C4-2B (cell line): Measurements from ENCODE around the gene ARL9.

ENCODE experiments used
- H3K27ac ChIP-seq: fragments of 450-650 bp; 2 replicates; pipeline ENCODE4 v1.5.1; 2017
- CTCF ChIP-seq: fragments of 450-650 bp; conservative IDR thresholded peaks from 2 replicates; pipeline ENCODE4 v1.5.1; 2017; ENCODE audit warnings: mild to moderate bottlenecking
- ZFX ChIP-seq: fragments of 450-650 bp; IDR thresholded peaks from 2 replicates; pipeline ENCODE4 v1.6.1; 2017

ARL9 gene

GRCh38 chr4:56535915-56536314, 30.3 kb downstream of the ARL9 start:
- TF ChIP-seq CTCF (no peak), ZFX (no peak)

GRCh38 chr4:56537147-56537546, 31.6 kb downstream of the ARL9 start:
- TF ChIP-seq CTCF (no peak), ZFX (no peak)
- no peak overlapping the region for H3K27ac ChIP-seq

More at GRCh38 chr4:56535915-56536314, 30.3 kb downstream of the ARL9 start:
- no peak overlapping the region for H3K27ac ChIP-seq

GRCh38 chr4:56540826-56541225, 35.2 kb downstream of the ARL9 start:
- H3K27ac ChIP-seq: no peak overlapping the region
- TF ChIP-seq ZFX (no peak), CTCF (no peak)

GRCh38 chr4:56544573-56545131, 39.1 kb downstream of the ARL9 start:
- TF ChIP-seq CTCF (peak; percentile 99), ZFX (no peak)
- H3K27ac ChIP-seq: peak overlapping the region; percentile 10; the same call in 1 of the 2 replicates

GRCh38 chr4:56550642-56551041, 45.1 kb downstream of the ARL9 start:
- no peak for TF ChIP-seq ZFX
- H3K27ac ChIP-seq: no peak overlapping the region

GRCh38 chr4:56551516-56551915, 45.9 kb downstream of the ARL9 start:
- no peak overlapping the region for H3K27ac ChIP-seq
- TF ChIP-seq CTCF (no peak), ZFX (no peak)

- TF ChIP-seq ZFX (no peak), CTCF (no peak)
- H3K27ac ChIP-seq: no peak overlapping the region
Measured at GRCh38 chr4:56552273-56552672, 46.7 kb downstream of the ARL9 start.

GRCh38 chr4:56570041-56570440, 64.5 kb downstream of the ARL9 start:
- no peak for TF ChIP-seq CTCF
- no peak for TF ChIP-seq ZFX
- H3K27ac ChIP-seq: no peak overlapping the region
